Measurements from ENCODE around the gene JPH2. TPM values are rescaled to one million over a fixed set of nuclear protein-coding genes. Genes with fewer than 3 reads are reported as not detected.

Gene JPH2
- total RNA-seq, 1 experiment from 2014 or later: 14.7 TPM

DNA sequence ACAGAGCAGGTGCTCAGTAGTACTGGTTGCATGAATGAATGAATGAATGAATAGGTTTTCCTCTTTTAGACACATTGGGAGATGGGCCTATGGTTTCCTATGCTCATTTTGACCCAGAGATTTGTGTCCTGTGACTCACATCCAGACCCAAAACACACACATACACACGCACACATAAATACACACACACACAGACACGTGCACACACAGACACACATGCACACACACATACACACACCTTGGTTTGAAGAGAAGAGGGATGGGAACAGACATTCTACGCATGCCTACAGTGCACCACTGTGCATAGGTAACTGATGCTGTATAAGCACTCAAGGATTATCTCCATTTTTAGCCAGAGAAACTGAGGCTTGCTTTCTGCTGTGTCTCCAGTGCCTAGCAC lies 4.1 kb downstream of the JPH2 start:
- CTCF ChIA-PET: interaction anchor here (1.0 to 11.7 kb wide), 3 partner anchors 28 to 69 kb away, joined by 4 to 638 read pairs (median 5); no protein-coding TSS in a partner anchor
- Mint-ChIP-seq H3K36me3 (ENCODE audit: insufficient read depth, unreplicated experiment) (peaks cover 43% of the 10 kb centered on the region), H3K27ac (ENCODE audit: low read depth, unreplicated experiment) (peak overlapping the region; percentile 33), H3K27me3 (ENCODE audit: insufficient read depth, unreplicated experiment) (no peaks in the 10 kb centered on the region), H3K4me3 (ENCODE audit: unreplicated experiment) (peak overlapping the region; percentile 0), H3K4me1 (ENCODE audit: insufficient read depth, unreplicated experiment) (peaks cover 43% of the 10 kb centered on the region), H3K9me3 (ENCODE audit: unreplicated experiment) (no peaks in the 10 kb centered on the region)
- intact Hi-C loops (cut with micrococcal nuclease): no loop called here
- BruUV-seq (replicated peaks): no TSS peak
- TF ChIP-seq, protein P1, sequence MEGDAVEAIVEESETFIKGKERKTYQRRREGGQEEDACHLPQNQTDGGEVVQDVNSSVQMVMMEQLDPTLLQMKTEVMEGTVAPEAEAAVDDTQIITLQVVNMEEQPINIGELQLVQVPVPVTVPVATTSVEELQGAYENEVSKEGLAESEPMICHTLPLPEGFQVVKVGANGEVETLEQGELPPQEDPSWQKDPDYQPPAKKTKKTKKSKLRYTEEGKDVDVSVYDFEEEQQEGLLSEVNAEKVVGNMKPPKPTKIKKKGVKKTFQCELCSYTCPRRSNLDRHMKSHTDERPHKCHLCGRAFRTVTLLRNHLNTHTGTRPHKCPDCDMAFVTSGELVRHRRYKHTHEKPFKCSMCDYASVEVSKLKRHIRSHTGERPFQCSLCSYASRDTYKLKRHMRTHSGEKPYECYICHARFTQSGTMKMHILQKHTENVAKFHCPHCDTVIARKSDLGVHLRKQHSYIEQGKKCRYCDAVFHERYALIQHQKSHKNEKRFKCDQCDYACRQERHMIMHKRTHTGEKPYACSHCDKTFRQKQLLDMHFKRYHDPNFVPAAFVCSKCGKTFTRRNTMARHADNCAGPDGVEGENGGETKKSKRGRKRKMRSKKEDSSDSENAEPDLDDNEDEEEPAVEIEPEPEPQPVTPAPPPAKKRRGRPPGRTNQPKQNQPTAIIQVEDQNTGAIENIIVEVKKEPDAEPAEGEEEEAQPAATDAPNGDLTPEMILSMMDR (IDR thresholded peaks at IDR 0.05; ENCODE audit: unreplicated experiment): no peak
- POLR2A ChIA-PET: interaction anchor here (1.0 kb wide), 1 partner anchor 12 kb away, joined by 3 read pairs; no protein-coding TSS in a partner anchor
- no peak for DNase-seq (ENCODE audit: unreplicated experiment)

DNA sequence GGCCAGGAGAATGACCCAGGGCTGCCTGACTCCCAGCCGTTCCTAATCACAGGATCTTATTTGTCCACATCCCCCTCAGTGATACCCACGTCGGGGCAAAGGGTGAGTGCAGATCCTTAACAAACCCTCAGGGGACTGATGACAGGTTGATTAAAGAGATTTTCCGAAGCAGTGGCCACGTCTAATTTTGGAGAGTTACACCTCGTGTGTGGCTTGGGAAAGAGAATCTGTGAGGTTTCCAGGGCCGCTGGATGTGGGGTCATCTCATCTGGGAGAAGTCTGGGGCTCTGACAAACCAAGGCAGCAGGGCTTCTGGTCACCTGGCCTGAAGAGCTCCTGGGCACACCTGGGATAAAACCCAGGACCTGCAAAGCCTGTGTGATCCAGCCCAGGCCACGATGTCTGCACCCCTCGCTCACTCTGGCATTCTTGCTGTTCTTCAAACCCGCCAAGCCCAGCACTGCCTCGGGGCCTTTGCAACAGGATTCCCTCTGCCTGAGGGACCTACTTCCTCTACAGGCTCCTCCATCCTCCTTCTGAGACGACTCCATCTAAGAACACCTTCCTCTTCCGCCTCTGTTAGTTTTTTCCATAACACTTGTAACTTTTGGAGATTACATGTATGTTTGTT lies 4.7 kb downstream of the JPH2 start:
- H3K4me1 Mint-ChIP-seq (ENCODE audit: insufficient read depth, unreplicated experiment): peaks cover 42% of the 10 kb centered on the region
- H3K36me3 Mint-ChIP-seq (ENCODE audit: insufficient read depth, unreplicated experiment): peaks cover 43% of the 10 kb centered on the region
- H3K4me3 Mint-ChIP-seq (ENCODE audit: unreplicated experiment): peak overlapping the region; percentile 0
- H3K27ac Mint-ChIP-seq (ENCODE audit: low read depth, unreplicated experiment): peak overlapping the region; percentile 33
- intact Hi-C loops (cut with micrococcal nuclease): no loop called here
- POLR2A ChIA-PET: no interaction called here
- BruUV-seq (replicated peaks): no TSS peak
- CTCF ChIA-PET: interaction anchor here (1.0 to 11.7 kb wide), 2 partner anchors 35 to 68 kb away, joined by 5 to 638 read pairs; no protein-coding TSS in a partner anchor
- TF ChIP-seq, protein P1 (IDR thresholded peaks at IDR 0.05; ENCODE audit: unreplicated experiment): no peak
- DNase-seq (ENCODE audit: unreplicated experiment): no peak
- no peaks in the 10 kb centered on the region for H3K27me3 Mint-ChIP-seq (ENCODE audit: insufficient read depth, unreplicated experiment)
- no peaks in the 10 kb centered on the region for H3K9me3 Mint-ChIP-seq (ENCODE audit: unreplicated experiment)

DNA sequence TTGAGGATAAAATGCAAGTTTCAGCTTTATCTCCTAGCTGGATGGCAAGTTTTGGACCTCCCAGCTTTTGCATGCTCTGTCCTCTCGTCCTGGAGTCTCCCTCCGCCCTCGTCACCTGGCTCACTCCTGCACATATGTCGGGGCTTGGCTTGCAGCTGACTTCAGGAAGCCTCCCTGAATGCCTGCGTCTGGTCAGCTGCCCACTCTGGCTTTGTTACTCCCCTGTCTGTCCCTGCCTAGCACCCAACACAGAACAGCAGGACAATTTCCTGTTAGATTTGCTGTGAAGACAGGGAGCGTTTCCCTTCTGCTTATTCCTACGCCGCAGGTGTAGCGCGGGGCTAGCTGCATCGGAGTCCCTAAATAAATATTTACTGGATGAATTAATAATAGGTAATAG lies 5.4 kb downstream of the JPH2 start:
- H3K9me3 Mint-ChIP-seq (ENCODE audit: unreplicated experiment): no peaks in the 10 kb centered on the region
- no TSS peak for BruUV-seq (replicated peaks)
- TF ChIP-seq, protein P1 (IDR thresholded peaks at IDR 0.05; ENCODE audit: unreplicated experiment): no peak
- H3K4me1 Mint-ChIP-seq (ENCODE audit: insufficient read depth, unreplicated experiment): peaks cover 44% of the 10 kb centered on the region
- no peak for DNase-seq (ENCODE audit: unreplicated experiment)
- H3K4me3 Mint-ChIP-seq (ENCODE audit: unreplicated experiment): no peak overlapping the region
- ChIA-PET POLR2A (no interaction called here), CTCF (interaction anchor here (0.6 kb wide), 1 partner anchor 8 kb away, joined by 6 read pairs; no protein-coding TSS in a partner anchor)
- H3K36me3 Mint-ChIP-seq (ENCODE audit: insufficient read depth, unreplicated experiment): peaks cover 44% of the 10 kb centered on the region
- no peaks in the 10 kb centered on the region for H3K27me3 Mint-ChIP-seq (ENCODE audit: insufficient read depth, unreplicated experiment)
- no peak overlapping the region for H3K27ac Mint-ChIP-seq (ENCODE audit: low read depth, unreplicated experiment)
- intact Hi-C loops (cut with micrococcal nuclease): no loop called here

DNA sequence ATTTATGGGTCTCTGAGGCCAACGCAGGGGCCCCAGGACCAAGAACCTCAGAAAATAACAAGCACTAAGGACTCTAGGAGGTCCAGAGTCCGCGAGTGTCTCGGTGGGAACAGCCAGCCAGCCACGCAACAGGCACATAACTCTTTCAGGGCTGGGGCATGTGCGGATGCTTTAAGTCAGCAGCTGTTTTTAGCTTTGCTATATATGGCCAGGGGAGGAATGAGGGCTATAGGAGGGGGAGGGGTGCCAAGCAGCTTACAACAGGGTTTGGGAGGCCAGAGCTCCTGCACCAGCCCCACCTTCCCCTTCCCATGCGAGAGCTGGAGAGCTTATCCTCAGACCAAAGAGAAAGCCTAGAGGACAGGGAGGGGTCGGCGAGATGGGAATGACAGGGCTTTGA lies 6.2 kb downstream of the JPH2 start:
- ChIA-PET CTCF (interaction anchor here (0.6 to 7.0 kb wide), 4 partner anchors 7 to 67 kb away, joined by 5 to 84 read pairs (median 22); partner anchors contain the start of gene JPH2), POLR2A (interaction anchor here (7.0 kb wide), 1 partner anchor 8 kb away, joined by 104 read pairs; the partner anchor contains the start of gene JPH2)
- no peaks in the 10 kb centered on the region for H3K27me3 Mint-ChIP-seq (ENCODE audit: insufficient read depth, unreplicated experiment)
- peaks cover 37% of the 10 kb centered on the region for H3K36me3 Mint-ChIP-seq (ENCODE audit: insufficient read depth, unreplicated experiment)
- no peak for DNase-seq (ENCODE audit: unreplicated experiment)
- no TSS peak for BruUV-seq (replicated peaks)
- H3K9me3 Mint-ChIP-seq (ENCODE audit: unreplicated experiment): no peaks in the 10 kb centered on the region
- TF ChIP-seq, protein P1 (IDR thresholded peaks at IDR 0.05; ENCODE audit: unreplicated experiment): no peak
- H3K27ac Mint-ChIP-seq (ENCODE audit: low read depth, unreplicated experiment): no peak overlapping the region
- intact Hi-C loops (cut with micrococcal nuclease): no loop called here
- H3K4me1 Mint-ChIP-seq (ENCODE audit: insufficient read depth, unreplicated experiment): peaks cover 41% of the 10 kb centered on the region
- no peak overlapping the region for H3K4me3 Mint-ChIP-seq (ENCODE audit: unreplicated experiment)
